ENCODE measurements around the gene LAD1.

DNA sequence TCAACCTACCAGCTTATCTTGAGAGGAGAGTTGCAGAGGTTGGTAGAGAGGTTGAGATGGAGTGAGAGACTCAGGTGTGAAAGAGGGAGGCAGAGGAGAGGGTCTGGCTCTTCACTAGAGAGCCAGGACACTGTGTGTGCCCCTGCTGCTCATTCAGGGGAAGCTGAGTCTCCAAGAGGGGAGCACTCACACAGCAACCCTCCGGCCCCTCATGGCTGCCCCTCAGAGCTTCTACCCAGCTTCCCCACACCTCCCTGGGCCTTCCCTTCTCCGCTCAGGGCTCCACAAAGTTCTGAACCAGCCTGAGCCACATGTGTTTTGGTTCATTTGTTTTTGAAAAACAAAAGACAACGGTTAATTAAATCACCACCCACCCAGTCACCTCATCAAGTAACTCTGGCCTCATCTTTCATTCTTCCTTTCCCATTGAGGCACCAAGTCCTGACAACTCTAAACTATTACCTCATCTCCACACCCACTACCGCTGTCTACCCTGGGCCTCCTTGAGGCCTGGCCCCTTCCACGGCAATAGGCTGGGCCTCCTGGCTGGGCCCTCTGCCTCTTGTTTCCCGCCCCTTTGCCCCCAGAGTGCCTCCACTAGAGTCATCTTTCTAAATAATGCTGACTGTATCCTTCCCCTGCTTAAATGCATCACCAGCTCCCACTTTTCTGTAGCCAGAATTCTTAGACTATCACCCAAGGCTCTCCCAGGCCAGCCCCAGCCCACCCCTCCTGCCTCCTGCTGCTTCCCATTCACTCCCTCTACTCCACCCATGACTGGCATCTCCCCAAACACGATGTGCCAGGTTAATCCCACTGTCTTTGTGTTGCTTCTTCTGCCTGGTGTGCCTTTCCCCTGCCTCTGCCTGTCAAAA is 54.7 kb downstream of the LAD1 start:
- TF ChIP-seq, protein P1, sequence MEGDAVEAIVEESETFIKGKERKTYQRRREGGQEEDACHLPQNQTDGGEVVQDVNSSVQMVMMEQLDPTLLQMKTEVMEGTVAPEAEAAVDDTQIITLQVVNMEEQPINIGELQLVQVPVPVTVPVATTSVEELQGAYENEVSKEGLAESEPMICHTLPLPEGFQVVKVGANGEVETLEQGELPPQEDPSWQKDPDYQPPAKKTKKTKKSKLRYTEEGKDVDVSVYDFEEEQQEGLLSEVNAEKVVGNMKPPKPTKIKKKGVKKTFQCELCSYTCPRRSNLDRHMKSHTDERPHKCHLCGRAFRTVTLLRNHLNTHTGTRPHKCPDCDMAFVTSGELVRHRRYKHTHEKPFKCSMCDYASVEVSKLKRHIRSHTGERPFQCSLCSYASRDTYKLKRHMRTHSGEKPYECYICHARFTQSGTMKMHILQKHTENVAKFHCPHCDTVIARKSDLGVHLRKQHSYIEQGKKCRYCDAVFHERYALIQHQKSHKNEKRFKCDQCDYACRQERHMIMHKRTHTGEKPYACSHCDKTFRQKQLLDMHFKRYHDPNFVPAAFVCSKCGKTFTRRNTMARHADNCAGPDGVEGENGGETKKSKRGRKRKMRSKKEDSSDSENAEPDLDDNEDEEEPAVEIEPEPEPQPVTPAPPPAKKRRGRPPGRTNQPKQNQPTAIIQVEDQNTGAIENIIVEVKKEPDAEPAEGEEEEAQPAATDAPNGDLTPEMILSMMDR (IDR thresholded peaks at IDR 0.05; ENCODE audit: poor library complexity): no peak
- TF ChIP-seq EZH2phosphoT487 (IDR thresholded peaks at IDR 0.05; ENCODE audit: low read depth, severe bottlenecking, unreplicated experiment) (no peak), EZH2 (IDR thresholded peaks at IDR 0.05; ENCODE audit: borderline replicate concordance) (no peak)

Measured in hepatocyte (in vitro differentiated cells).